HG03565 (cell line): Measurements from ENCODE around the gene NID2.

Experiments
- ATAC-seq: cut with Tn5 transposase; IDR thresholded peaks from one replicate; pipeline ENCODE4 v1.9.1; 2021; ENCODE audit warnings: mild to moderate bottlenecking, moderate library complexity; ENCODE audit not compliant: unreplicated experiment

NID2 gene

GRCh38 chr14:51967521-51967920 is 101.3 kb downstream of the NID2 start:
- ATAC-seq = no peak

- no peak for ATAC-seq
These were observed 105.6 kb downstream of the NID2 start for GRCh38 chr14:51963286-51963685.

GRCh38 chr14:51962711-51963110 is 106.1 kb downstream of the NID2 start:
- no peak for ATAC-seq

GRCh38 chr14:51960866-51961265 is 108.0 kb downstream of the NID2 start:
- no peak for ATAC-seq

- ATAC-seq = no peak
These were observed 108.9 kb downstream of the NID2 start for GRCh38 chr14:51959928-51960327.

- ATAC-seq = no peak
These were observed 110.9 kb downstream of the NID2 start for GRCh38 chr14:51957950-51958349.
